Vagina (tissue), 2 donors: ENCODE data around the gene C5orf34.
A peak's percentile ranks its signal among the peaks of the same experiment; 100 is the strongest.

Experiments used
- CTCF ChIP-seq, 3 experiments: fragments of 450-650 bp in 2 of 3; fragments of 200-600 bp in 1 of 3; sonication (generic) in 1 of 3; IDR thresholded peaks; one replicate each; pipeline ENCODE4 v1.5.1; 2017 to 2019; ENCODE audit warnings: antibody characterized with exemption in 3 of 3, mild to moderate bottlenecking in 2 of 3, moderate library complexity in 2 of 3
- POLR2A ChIP-seq, 2 donors: fragments of 450-650 bp; IDR thresholded peaks; one replicate each; pipeline ENCODE4 v1.6.1; 2017; ENCODE audit warnings: antibody characterized with exemption in 2 of 2, mild to moderate bottlenecking in 2 of 2, moderate library complexity in 2 of 2
- POLR2AphosphoS5 ChIP-seq, 2 donors: sonication (generic); formaldehyde crosslinking; IDR thresholded peaks; one replicate each; pipeline ENCODE4 v1.9.0; 2017; ENCODE audit warnings: antibody characterized with exemption in 2 of 2, mild to moderate bottlenecking in 2 of 2, low read depth in 1 of 2; ENCODE audit not compliant: insufficient read depth in 1 of 2

DNA sequence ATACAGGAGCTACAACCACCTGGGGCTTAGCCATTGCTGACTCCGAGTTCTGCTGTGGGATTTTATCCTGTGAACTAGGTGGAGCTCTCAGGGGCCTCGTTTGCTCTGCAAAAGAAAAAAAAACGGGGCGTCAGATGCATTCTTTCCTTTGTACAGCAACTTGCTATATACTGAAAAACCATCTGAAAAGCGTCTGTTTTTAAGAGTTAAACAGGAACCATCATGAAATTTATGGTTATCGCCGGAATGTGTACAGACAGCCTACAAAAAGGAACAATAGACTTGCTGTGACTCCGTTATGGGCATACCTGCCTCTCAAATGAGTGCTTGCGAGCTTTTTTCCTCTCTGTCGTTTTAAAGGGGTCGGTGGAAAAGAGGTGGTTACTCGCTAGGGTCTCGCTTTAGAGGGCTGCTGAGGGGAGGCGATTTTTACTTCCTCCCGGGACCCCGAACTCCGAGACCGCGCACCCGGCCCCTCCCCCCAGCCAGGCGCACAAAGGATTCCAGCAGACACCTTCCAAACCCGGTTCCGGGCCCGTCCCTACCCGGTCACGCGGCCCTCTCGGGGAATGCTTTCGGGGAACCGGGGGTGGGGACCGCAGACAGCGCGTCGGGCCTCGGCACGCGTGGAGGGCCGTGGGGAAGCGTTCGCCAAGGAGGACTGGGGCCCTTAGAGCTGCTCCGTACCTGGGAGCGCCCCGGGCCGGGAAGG is 41.1 kb upstream of the C5orf34 start:
- no peak for TF ChIP-seq CTCF (IDR thresholded peaks at IDR 0.05)
- no peak for TF ChIP-seq POLR2A (IDR thresholded peaks at IDR 0.05)
- peak; percentile 10 to 56 for TF ChIP-seq POLR2AphosphoS5 (IDR thresholded peaks at IDR 0.05; ENCODE audit: insufficient read depth in 1 of 2, low read depth in 1 of 2)
